GM21528 (cell line): Measurements from ENCODE around the gene FOXN3.
"Not testable (repeated sequence)": the region's sequence is repeated elsewhere in the genome, so short reads cannot be mapped to it uniquely, and the experiment has no call there.

ENCODE experiments used
- ATAC-seq: cut with Tn5 transposase; IDR thresholded peaks from one replicate; pipeline ENCODE4 v1.9.1; 2021; ENCODE audit warnings: mild to moderate bottlenecking, moderate library complexity; ENCODE audit not compliant: unreplicated experiment, low FRiP score

FOXN3 gene

DNA sequence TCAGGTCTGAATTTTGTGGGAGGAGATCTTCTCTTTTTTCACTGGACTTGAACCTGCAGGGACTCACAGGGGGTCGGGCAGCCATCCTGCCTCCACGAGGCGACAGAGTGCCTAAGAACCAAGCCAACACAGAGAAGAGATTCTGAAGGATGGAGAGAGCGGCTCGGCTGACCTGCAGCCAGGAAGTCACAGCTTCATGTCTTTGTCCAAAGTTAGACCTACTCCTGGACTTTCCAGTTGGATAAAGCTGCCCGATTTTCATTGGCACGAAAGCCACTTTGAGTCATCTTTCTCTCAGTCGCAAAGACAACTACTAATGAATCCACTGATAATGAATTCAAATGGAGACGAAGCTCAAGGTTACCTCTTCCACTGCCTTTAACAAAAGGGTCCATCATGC, 106.8 kb downstream of the FOXN3 start:
- ATAC-seq: no peak

- ATAC-seq: no peak
Observed at GRCh38 chr14:89309670-89310177, 107.3 kb downstream of the FOXN3 start.

DNA sequence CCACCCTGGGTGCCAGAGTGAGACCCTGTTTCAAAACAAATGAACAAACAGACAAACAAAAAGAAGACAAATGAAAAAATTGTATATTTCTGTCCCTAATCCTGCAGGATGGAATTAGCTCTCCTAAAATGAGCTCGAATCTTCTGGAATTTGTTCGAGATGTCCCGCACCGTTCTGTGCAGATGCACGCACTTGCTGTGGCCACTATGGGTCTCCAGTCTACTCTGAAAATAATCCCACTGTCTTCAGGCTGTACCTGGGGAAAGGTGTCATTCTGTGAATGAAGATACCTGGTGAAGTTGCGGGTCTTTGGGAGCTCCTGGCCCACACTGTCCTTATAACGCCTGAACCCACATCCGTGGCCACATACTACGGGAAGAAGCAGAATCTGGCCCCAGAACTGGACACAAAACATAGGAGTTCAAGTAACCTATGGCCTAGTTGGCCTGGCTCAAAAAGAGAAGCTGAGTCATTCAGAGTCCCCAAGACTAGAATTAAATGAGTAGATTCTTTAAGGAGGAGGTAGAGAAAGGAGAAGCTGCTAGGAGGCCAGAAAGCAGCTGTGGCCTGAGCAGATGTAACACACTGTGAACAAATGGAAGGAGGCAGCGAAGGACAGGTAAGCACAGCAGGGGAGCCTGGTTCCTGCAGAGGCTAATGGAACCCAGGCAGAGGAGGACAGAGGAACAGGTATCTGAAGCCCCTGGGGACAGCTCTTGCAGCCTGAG, 108.6 kb downstream of the FOXN3 start:
- ATAC-seq: no peak

GRCh38 chr14:89307409-89307808, 109.6 kb downstream of the FOXN3 start:
- ATAC-seq: no peak

- ATAC-seq: peak; percentile 45
Observed at GRCh38 chr14:89304972-89305703, 111.9 kb downstream of the FOXN3 start.

- ATAC-seq: no peak
Observed at GRCh38 chr14:89304561-89304960, 112.5 kb downstream of the FOXN3 start.

DNA sequence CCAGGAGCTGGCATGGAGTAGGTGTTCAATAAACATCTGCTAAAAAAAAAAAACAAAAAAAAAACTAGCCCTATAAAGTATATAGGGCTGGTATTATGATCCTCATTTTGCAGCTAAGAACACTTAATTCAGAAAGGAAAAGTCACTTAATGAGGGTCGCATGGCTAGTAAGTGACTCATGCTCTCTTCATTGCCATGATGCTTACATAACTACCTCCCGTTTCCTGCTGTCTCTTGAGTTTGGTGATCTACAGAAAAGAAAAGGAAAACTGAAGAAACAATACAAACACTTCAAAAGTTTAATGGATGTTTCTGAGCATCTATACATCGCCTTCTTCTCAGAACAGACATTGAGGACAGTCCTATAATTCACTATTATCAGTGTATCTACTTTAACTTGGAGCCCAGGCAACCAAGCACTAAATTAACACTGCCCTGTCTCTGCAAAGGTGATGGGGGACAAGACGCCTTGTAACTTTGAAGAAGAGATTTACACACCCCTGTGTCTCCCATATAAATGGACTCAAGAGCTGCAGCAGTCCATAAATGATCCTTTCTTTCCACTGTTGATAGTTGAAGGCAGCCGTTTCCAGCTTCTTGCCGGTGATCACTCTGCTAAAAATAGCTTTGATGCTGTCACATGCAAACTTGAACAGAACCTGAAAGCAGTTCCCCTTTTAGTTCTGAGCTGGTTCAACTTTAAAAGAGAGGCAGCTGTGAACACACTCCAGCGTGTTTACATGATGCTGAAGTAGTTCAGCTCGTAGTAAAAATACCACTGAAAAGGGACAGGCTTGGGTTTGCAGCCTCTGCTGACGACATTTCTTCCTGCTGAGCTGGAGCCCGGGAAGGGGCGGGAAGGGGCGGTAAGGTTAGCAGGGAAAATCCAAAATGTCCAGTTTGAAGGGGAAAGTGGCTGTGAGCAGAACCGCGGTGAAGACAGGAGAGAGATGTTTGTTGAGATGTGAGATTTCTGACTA, 113.3 kb downstream of the FOXN3 start:
- peak; percentile 73 for ATAC-seq

- ATAC-seq: no peak
Observed at GRCh38 chr14:89302396-89302950, 114.6 kb downstream of the FOXN3 start.

DNA sequence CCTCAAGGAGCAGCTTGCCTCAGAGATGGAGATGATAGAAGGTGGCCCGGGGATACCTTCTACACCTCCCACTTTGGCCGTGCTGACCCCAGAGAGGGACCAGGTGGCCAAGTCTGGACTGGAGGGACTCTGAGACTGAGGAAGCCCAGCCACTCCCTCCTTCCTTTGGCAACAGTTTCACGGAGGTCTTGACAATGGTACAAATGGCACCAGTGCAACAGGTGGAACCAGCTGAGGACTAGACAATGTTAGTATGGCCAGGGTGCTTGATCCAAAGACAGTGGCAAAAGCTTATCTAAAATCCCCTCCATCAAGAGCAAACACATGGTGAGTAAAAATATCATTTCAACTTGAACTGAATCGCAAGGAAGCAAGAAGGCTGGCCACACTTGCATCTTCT, 117.4 kb downstream of the FOXN3 start:
- ATAC-seq: no peak

- ATAC-seq: no peak
Observed at GRCh38 chr14:89298056-89298834, 118.8 kb downstream of the FOXN3 start.

DNA sequence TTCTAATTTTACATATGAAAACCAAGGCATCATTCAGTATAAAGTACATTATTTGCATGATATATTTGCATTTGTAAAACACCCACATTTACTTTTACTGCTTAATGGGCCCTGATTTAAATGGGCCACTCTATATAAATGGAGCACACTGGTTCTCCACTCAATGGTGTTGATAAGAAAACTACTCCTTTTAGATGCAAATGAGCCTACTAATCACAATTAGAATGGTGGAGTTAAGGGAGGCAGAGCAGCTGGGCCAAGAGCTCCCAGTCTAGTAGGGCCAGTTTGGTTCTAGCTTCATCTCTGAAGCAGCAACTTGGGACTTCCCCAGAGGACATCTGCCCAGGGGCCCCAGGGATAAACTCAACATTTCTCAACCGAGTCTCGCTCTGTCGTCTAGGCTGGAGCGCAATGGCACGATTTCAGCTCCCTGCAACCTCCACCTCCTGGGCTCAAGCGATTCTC, 120.7 kb downstream of the FOXN3 start:
- ATAC-seq: no peak

- ATAC-seq: no peak
Observed at GRCh38 chr14:89294872-89295271, 122.2 kb downstream of the FOXN3 start.

- ATAC-seq: not testable (repeated sequence)
Observed at GRCh38 chr14:89294469-89294868, 122.6 kb downstream of the FOXN3 start.

- no peak for ATAC-seq
Observed at GRCh38 chr14:89294060-89294459, 123.0 kb downstream of the FOXN3 start.

DNA sequence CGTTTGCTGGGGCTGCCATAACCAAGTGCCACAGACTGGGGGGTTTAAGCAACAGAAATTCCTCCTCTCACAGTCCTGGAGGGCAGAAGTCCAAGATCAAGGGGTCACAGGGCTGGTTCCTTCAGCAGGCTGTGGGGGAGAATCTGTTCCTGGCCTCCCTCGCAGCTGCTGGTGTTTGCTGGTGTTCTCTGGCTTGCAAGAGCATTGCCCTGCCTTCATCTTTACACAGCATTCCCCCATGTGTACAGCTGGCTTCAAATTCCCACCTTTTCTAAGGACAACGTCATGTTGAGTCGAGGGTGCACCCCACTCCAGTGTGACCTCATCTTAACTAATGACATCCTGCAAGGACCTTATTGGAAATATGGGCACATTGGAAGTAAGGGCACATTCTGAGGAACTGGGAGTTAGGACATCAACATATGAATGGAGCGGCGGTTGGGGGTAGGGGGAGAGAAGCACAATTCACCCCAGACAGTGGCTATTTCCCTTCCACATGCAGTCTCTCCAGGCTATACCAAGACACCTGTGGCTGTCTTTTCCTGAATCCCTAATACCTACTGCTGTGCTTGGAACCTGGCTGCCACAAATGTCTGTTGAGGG, 123.6 kb downstream of the FOXN3 start:
- no peak for ATAC-seq

GRCh38 chr14:89292579-89293313, 124.3 kb downstream of the FOXN3 start:
- no peak for ATAC-seq

- ATAC-seq: no peak
Observed at GRCh38 chr14:89291351-89291940, 125.6 kb downstream of the FOXN3 start.

- no peak for ATAC-seq
Observed at GRCh38 chr14:89290813-89291212, 126.2 kb downstream of the FOXN3 start.
